ENCODE data around the gene BMPR1B. TPM values are rescaled to one million over a fixed set of nuclear protein-coding genes. Genes with fewer than 3 reads are reported as not detected.

The BMPR1B gene
- total RNA-seq, 1 donor from 2014 or later, result 5.6 TPM

DNA sequence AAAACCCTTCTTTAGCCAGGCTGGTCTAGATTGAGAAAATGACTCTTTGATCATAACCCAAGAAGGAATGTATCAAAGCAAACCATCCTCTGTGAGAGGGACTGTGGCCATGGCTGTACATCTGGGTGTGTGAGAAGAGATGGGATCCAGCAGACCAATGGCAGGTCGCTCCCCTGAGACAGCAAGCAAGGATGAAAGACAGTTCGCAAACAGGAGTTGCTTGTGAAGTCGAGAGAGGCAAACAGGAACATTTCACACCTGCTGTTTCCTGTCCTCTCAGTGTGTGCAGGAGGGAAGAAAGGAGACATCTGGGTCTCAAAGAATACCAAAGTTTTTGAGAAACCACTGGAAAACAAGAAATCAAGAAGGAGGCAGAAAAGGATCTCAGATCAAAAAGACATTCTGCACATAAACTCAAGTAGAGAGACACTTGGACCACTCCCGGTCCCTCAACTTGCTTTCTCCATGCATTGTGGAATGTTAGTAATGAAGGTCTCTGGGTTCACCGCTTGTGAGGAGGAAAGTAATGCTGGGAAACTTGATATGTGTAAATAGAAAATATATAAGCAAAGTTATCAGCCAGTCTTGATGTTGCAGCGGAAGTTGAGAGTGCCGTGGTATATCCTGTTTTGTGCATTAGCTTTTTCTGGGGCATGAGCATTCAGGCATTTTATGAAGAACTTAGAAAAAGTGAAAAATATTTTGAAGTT lies 327.5 kb downstream of the BMPR1B start:
- Mint-ChIP-seq H3K9me3 (ENCODE audit: low read depth) (no peaks in the 10 kb centered on the region), H3K36me3 (ENCODE audit: low read depth) (no peaks in the 10 kb centered on the region), H3K27ac (ENCODE audit: unreplicated experiment) (no peak overlapping the region), H3K4me3 (ENCODE audit: unreplicated experiment) (no peak overlapping the region), H3K27me3 (ENCODE audit: low read depth) (no peaks in the 10 kb centered on the region), H3K4me1 (ENCODE audit: low read depth) (peaks cover 25% of the 10 kb centered on the region)
- TF ChIP-seq, protein P1, sequence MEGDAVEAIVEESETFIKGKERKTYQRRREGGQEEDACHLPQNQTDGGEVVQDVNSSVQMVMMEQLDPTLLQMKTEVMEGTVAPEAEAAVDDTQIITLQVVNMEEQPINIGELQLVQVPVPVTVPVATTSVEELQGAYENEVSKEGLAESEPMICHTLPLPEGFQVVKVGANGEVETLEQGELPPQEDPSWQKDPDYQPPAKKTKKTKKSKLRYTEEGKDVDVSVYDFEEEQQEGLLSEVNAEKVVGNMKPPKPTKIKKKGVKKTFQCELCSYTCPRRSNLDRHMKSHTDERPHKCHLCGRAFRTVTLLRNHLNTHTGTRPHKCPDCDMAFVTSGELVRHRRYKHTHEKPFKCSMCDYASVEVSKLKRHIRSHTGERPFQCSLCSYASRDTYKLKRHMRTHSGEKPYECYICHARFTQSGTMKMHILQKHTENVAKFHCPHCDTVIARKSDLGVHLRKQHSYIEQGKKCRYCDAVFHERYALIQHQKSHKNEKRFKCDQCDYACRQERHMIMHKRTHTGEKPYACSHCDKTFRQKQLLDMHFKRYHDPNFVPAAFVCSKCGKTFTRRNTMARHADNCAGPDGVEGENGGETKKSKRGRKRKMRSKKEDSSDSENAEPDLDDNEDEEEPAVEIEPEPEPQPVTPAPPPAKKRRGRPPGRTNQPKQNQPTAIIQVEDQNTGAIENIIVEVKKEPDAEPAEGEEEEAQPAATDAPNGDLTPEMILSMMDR (IDR thresholded peaks at IDR 0.05), result no peak
- no peak for DNase-seq (ENCODE audit: low spot score)

DNA sequence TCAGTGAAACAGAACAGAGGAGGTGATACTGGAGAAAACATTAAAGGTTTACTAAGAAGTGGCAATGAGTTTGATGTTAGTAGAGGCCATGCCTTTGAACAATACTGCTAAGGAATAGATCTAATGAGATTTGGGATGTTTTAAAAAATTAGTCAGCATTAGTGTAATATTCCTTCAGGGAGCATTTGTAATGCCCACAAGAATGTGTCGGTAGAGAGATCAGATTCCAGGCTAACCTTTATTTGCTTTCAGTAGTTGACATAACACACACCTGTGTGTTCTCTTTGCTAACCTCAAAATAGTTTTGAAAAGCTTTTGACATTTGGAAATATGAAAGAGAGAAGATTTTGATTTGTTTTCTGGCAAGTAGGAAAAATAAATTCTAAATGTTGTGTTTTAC lies 328.8 kb downstream of the BMPR1B start:
- no peak for DNase-seq (ENCODE audit: low spot score)
- peaks cover 30% of the 10 kb centered on the region for H3K4me1 Mint-ChIP-seq (ENCODE audit: low read depth)
- no peak overlapping the region for H3K4me3 Mint-ChIP-seq (ENCODE audit: unreplicated experiment)
- TF ChIP-seq, protein P1 (IDR thresholded peaks at IDR 0.05), result no peak
- H3K27ac Mint-ChIP-seq (ENCODE audit: unreplicated experiment), result no peak overlapping the region
- no peaks in the 10 kb centered on the region for H3K27me3 Mint-ChIP-seq (ENCODE audit: low read depth)
- H3K9me3 Mint-ChIP-seq (ENCODE audit: low read depth), result no peaks in the 10 kb centered on the region
- no peaks in the 10 kb centered on the region for H3K36me3 Mint-ChIP-seq (ENCODE audit: low read depth)

DNA sequence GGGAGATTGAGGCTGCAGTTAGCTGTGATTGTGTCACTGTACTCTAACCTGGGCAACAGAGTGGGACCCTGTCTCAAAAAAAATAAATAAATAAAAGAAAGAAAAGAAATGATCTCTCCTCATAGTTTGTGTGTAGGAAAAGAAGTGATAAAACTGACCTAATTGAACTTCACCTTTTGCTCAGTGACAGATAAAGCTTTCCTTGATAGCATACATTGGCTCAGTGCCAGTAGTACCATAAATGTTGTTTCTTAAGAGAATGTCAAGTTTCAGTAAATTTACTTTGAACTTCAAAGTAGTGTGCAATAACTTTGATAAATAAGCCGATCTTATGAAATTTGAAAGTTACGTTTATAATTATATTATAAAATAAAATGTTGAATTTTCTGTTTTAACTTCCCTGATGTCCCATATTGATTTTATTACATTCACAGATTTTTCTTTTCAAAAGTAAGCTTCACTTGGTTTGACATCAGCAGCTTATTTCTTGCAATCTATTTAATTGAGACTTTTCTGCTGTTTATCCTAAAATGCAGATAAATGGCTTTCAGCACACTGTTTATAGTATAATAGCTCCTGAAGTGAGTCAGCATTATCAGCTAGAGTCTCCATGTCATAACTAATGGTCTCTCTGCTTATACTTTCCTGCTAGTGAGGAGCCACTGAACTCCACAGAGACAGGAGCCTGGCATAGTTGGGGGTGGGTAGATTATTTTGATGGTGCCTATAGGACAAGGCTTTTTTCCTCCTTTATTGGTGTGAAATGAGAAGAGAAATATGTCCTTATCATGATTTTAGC lies 330.1 kb downstream of the BMPR1B start:
- H3K27me3 Mint-ChIP-seq (ENCODE audit: low read depth), result no peaks in the 10 kb centered on the region
- H3K36me3 Mint-ChIP-seq (ENCODE audit: low read depth), result no peaks in the 10 kb centered on the region
- no peak overlapping the region for H3K27ac Mint-ChIP-seq (ENCODE audit: unreplicated experiment)
- DNase-seq (ENCODE audit: low spot score), result no peak
- peaks cover 37% of the 10 kb centered on the region for H3K4me1 Mint-ChIP-seq (ENCODE audit: low read depth)
- TF ChIP-seq, protein P1 (IDR thresholded peaks at IDR 0.05), result no peak
- no peak overlapping the region for H3K4me3 Mint-ChIP-seq (ENCODE audit: unreplicated experiment)
- no peaks in the 10 kb centered on the region for H3K9me3 Mint-ChIP-seq (ENCODE audit: low read depth)

DNA sequence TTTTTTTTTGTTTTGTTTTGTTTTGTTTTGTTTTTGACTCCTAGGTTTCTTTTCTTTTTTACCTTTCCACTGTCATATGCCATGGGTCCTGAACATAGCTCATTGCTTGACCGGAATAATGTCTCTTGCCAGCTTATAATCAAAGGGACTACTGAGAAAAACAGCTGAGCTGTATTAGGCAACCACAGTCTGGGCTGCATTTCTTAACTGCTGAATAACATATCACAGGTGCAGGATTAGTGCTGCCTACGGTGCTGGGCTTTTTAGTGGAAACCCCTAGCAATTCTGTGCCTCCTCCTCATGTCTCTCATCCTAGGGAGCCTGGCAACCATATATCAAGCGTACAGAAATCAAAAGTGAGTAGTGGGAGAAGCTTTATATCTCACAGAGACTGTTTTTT lies 333.5 kb downstream of the BMPR1B start:
- no peak overlapping the region for H3K4me3 Mint-ChIP-seq (ENCODE audit: unreplicated experiment)
- peaks cover 36% of the 10 kb centered on the region for H3K4me1 Mint-ChIP-seq (ENCODE audit: low read depth)
- no peak overlapping the region for H3K27ac Mint-ChIP-seq (ENCODE audit: unreplicated experiment)

DNA sequence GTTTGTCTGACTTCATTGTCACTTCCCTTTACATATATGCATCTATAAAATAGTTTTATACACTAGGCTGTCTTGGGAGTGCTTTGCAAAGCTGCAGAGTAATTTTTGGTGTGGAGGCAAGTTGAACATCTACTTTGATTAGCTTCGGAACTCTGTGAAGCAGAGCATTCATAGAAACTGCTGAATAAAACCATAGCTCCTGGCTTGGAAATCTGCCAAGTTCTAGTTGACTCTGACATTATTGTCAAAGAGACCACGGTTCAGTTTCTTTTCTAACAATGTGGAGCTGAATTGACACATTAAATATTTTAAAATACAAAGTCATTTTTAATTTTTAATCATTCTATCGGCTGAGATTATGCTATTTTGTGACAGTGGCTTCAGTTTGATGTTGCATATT lies 335.0 kb downstream of the BMPR1B start:
- Mint-ChIP-seq H3K9me3 (ENCODE audit: low read depth) (no peaks in the 10 kb centered on the region), H3K27me3 (ENCODE audit: low read depth) (no peaks in the 10 kb centered on the region), H3K4me1 (ENCODE audit: low read depth) (peaks cover 33% of the 10 kb centered on the region), H3K36me3 (ENCODE audit: low read depth) (no peaks in the 10 kb centered on the region), H3K4me3 (ENCODE audit: unreplicated experiment) (no peak overlapping the region), H3K27ac (ENCODE audit: unreplicated experiment) (no peak overlapping the region)
- DNase-seq (ENCODE audit: low spot score), result no peak
- TF ChIP-seq, protein P1 (IDR thresholded peaks at IDR 0.05), result no peak

More for the DNA sequence above, 333.5 kb downstream of the BMPR1B start:
- no peaks in the 10 kb centered on the region for H3K9me3 Mint-ChIP-seq (ENCODE audit: low read depth)
- H3K27me3 Mint-ChIP-seq (ENCODE audit: low read depth), result no peaks in the 10 kb centered on the region
- no peaks in the 10 kb centered on the region for H3K36me3 Mint-ChIP-seq (ENCODE audit: low read depth)
- TF ChIP-seq, protein P1 (IDR thresholded peaks at IDR 0.05), result no peak
- DNase-seq (ENCODE audit: low spot score), result no peak
